ENCODE data around the gene SERINC2.

The SERINC2 gene

GRCh38 chr1:31376375-31377134 is 36.5 kb upstream of the SERINC2 start:
- H3K4me3 ChIP-seq (ENCODE audit: low read depth, low read length) = no peak overlapping the region
- no peak for DNase-seq (ENCODE audit: low read depth)
- no peak for TF ChIP-seq CTCF (IDR thresholded peaks at IDR 0.05; ENCODE audit: low read depth, low read length, missing control alignments)

- no peak overlapping the region for H3K4me3 ChIP-seq (ENCODE audit: low read depth, low read length)
- no peak for DNase-seq (ENCODE audit: low read depth)
- no peak for TF ChIP-seq CTCF (IDR thresholded peaks at IDR 0.05; ENCODE audit: low read depth, low read length, missing control alignments)
These were observed 35.6 kb upstream of the SERINC2 start for GRCh38 chr1:31377364-31377863.

- H3K4me3 ChIP-seq (ENCODE audit: low read depth, low read length) = no peak overlapping the region
- TF ChIP-seq CTCF (IDR thresholded peaks at IDR 0.05; ENCODE audit: low read depth, low read length, missing control alignments) = no peak
- DNase-seq (ENCODE audit: low read depth) = no peak
These were observed 35.0 kb upstream of the SERINC2 start for GRCh38 chr1:31378001-31378400.

GRCh38 chr1:31380181-31380580 is 32.8 kb upstream of the SERINC2 start:
- no peak for TF ChIP-seq CTCF (IDR thresholded peaks at IDR 0.05; ENCODE audit: low read depth, low read length, missing control alignments)
- DNase-seq (ENCODE audit: low read depth) = no peak
- no peak overlapping the region for H3K4me3 ChIP-seq (ENCODE audit: low read depth, low read length)

GRCh38 chr1:31381394-31382294 is 31.4 kb upstream of the SERINC2 start:
- H3K4me3 ChIP-seq (ENCODE audit: low read depth, low read length) = no peak overlapping the region
- no peak for DNase-seq (ENCODE audit: low read depth)
- no peak for TF ChIP-seq CTCF (IDR thresholded peaks at IDR 0.05; ENCODE audit: low read depth, low read length, missing control alignments)

- DNase-seq (ENCODE audit: low read depth) = no peak
- no peak for TF ChIP-seq CTCF (IDR thresholded peaks at IDR 0.05; ENCODE audit: low read depth, low read length, missing control alignments)
- no peak overlapping the region for H3K4me3 ChIP-seq (ENCODE audit: low read depth, low read length)
These were observed 30.5 kb upstream of the SERINC2 start for GRCh38 chr1:31382379-31382989.
